ENCODE measurements around the gene TBC1D22A. TPM values are rescaled to one million over a fixed set of nuclear protein-coding genes. Genes with fewer than 3 reads are reported as not detected.

Gene TBC1D22A
- total RNA-seq, 2 donors from 2014 or later = 21.0 to 27.9 TPM

- no peaks in the 10 kb centered on the region for H3K27me3 ChIP-seq (ENCODE audit: control insufficient read depth, insufficient read depth, low read length, poor library complexity, severe bottlenecking)
- no peaks in the 10 kb centered on the region for H3K36me3 Mint-ChIP-seq (ENCODE audit: low read depth)
- peaks cover 38% of the 10 kb centered on the region for H3K4me1 Mint-ChIP-seq
- no peaks in the 10 kb centered on the region for H3K36me3 ChIP-seq (ENCODE audit: control insufficient read depth, insufficient read depth, low read length)
- no peak overlapping the region for H3K27ac ChIP-seq (ENCODE audit: low read depth, low read length)
- WGBS, 2 experiments (ENCODE audit: insufficient coverage in 1 of 2, insufficient read length in 1 of 2) = 91% methylated on average over 14 to 18 of the region's 18 CpGs
- H3K4me1 ChIP-seq (ENCODE audit: control insufficient read depth, insufficient read depth, low read length) = peaks cover 18% of the 10 kb centered on the region
- no peaks in the 10 kb centered on the region for H3K9me3 ChIP-seq (ENCODE audit: control insufficient read depth, low read length)
- DNase-seq = no peak
- H3K9me3 Mint-ChIP-seq = no peaks in the 10 kb centered on the region
- TF ChIP-seq CTCF (conservative IDR thresholded peaks at IDR 0.05) = no peak
- no peak overlapping the region for H3K4me3 ChIP-seq (ENCODE audit: low read length)
- H3K27ac Mint-ChIP-seq = peak overlapping the region; percentile 96
- H3K4me3 Mint-ChIP-seq = no peak overlapping the region
- no peak overlapping the region for H3K9ac ChIP-seq (ENCODE audit: extremely low read depth, low read length, poor library complexity, severe bottlenecking)
- H3K27me3 Mint-ChIP-seq (ENCODE audit: insufficient read depth) = no peaks in the 10 kb centered on the region
Measured at GRCh38 chr22:46776876-46777608, 14.6 kb downstream of the TBC1D22A start.

GRCh38 chr22:46777609-46777970 is 15.1 kb downstream of the TBC1D22A start:
- Histone ChIP-seq H3K36me3 (ENCODE audit: control insufficient read depth, insufficient read depth, low read length) (no peaks in the 10 kb centered on the region), H3K4me1 (ENCODE audit: control insufficient read depth, insufficient read depth, low read length) (peaks cover 18% of the 10 kb centered on the region), H3K4me3 (ENCODE audit: low read length) (no peak overlapping the region), H3K27ac (ENCODE audit: low read depth, low read length) (no peak overlapping the region), H3K27me3 (ENCODE audit: control insufficient read depth, insufficient read depth, low read length, poor library complexity, severe bottlenecking) (no peaks in the 10 kb centered on the region), H3K9me3 (ENCODE audit: control insufficient read depth, low read length) (no peaks in the 10 kb centered on the region), H3K9ac (ENCODE audit: extremely low read depth, low read length, poor library complexity, severe bottlenecking) (no peak overlapping the region)
- Mint-ChIP-seq H3K27me3 (ENCODE audit: insufficient read depth) (no peaks in the 10 kb centered on the region), H3K27ac (peak overlapping the region; percentile 96), H3K36me3 (ENCODE audit: low read depth) (no peaks in the 10 kb centered on the region), H3K4me1 (peaks cover 38% of the 10 kb centered on the region), H3K4me3 (no peak overlapping the region), H3K9me3 (no peaks in the 10 kb centered on the region)
- WGBS, 2 experiments (ENCODE audit: insufficient coverage in 1 of 2, insufficient read length in 1 of 2) = 96 to 98% methylated on average over 7 to 11 of the region's 11 CpGs
- TF ChIP-seq CTCF (conservative IDR thresholded peaks at IDR 0.05) = no peak
- DNase-seq = no peak

- Histone ChIP-seq H3K27ac (ENCODE audit: low read depth, low read length) (no peak overlapping the region), H3K27me3 (ENCODE audit: control insufficient read depth, insufficient read depth, low read length, poor library complexity, severe bottlenecking) (no peaks in the 10 kb centered on the region), H3K9me3 (ENCODE audit: control insufficient read depth, low read length) (no peaks in the 10 kb centered on the region), H3K4me3 (ENCODE audit: low read length) (no peak overlapping the region), H3K36me3 (ENCODE audit: control insufficient read depth, insufficient read depth, low read length) (no peaks in the 10 kb centered on the region), H3K4me1 (ENCODE audit: control insufficient read depth, insufficient read depth, low read length) (peaks cover 17% of the 10 kb centered on the region), H3K9ac (ENCODE audit: extremely low read depth, low read length, poor library complexity, severe bottlenecking) (no peak overlapping the region)
- Mint-ChIP-seq H3K27ac (no peak overlapping the region), H3K9me3 (no peaks in the 10 kb centered on the region), H3K27me3 (ENCODE audit: insufficient read depth) (no peaks in the 10 kb centered on the region), H3K4me1 (peaks cover 30% of the 10 kb centered on the region), H3K4me3 (no peak overlapping the region), H3K36me3 (ENCODE audit: low read depth) (no peaks in the 10 kb centered on the region)
- no peak for DNase-seq
- WGBS, 2 experiments (ENCODE audit: insufficient coverage in 1 of 2, insufficient read length in 1 of 2) = 99 to 100% methylated on average over 3 to 4 of the region's 4 CpGs
- no peak for TF ChIP-seq CTCF (conservative IDR thresholded peaks at IDR 0.05)
Measured at GRCh38 chr22:46779023-46779422, 16.6 kb downstream of the TBC1D22A start.

All from endodermal cell (in vitro differentiated cells).